Trophoblast cell (in vitro differentiated cells and primary cell): ENCODE data around the gene SLC51B.
A peak's percentile ranks its signal among the peaks of the same experiment; 100 is the strongest.
"Not testable (repeated sequence)": the region's sequence is repeated elsewhere in the genome, so short reads cannot be mapped to it uniquely, and the experiment has no call there.

ENCODE experiments used
- DNase-seq, 2 donors: peaks; one replicate each; pipeline ENCODE4 v3.0.0-alpha.2; 2016
- H2AFZ ChIP-seq: 2 replicates; pipeline ENCODE4 v1.6.1; 2013; ENCODE audit warnings: low read length, moderate library complexity, mild to moderate bottlenecking; ENCODE audit not compliant: insufficient read depth, poor library complexity
- H2AK5ac ChIP-seq: 2 replicates; pipeline ENCODE4 v1.6.1; 2013; ENCODE audit warnings: mild to moderate bottlenecking, low read length
- H2BK120ac ChIP-seq: 2 replicates; pipeline ENCODE4 v1.6.1; 2013; ENCODE audit warnings: low read length, mild to moderate bottlenecking, moderate library complexity; ENCODE audit not compliant: insufficient read depth, poor library complexity
- H2BK12ac ChIP-seq: 2 replicates; pipeline ENCODE4 v1.6.1; 2013; ENCODE audit warnings: mild to moderate bottlenecking, low read length, moderate library complexity
- H2BK5ac ChIP-seq: 2 replicates; pipeline ENCODE4 v1.6.1; 2013; ENCODE audit warnings: low read length, low read depth, moderate library complexity, mild to moderate bottlenecking; ENCODE audit not compliant: poor library complexity
- H3K14ac ChIP-seq: 2 replicates; pipeline ENCODE4 v1.6.1; 2013; ENCODE audit warnings: mild to moderate bottlenecking, low read length
- H3K18ac ChIP-seq: 2 replicates; pipeline ENCODE4 v1.6.1; 2013; ENCODE audit warnings: mild to moderate bottlenecking, low read length
- H3K23ac ChIP-seq: 2 replicates; pipeline ENCODE4 v1.6.1; 2013; ENCODE audit warnings: low read length
- H3K27ac ChIP-seq: 2 replicates; pipeline ENCODE4 v1.5.1; 2013; ENCODE audit warnings: low read depth, mild to moderate bottlenecking, inconsistent platforms, low read length, moderate library complexity
- H3K27me3 ChIP-seq: 2 replicates; pipeline ENCODE4 v1.6.1; 2013; ENCODE audit warnings: inconsistent platforms, mild to moderate bottlenecking, low read length, moderate library complexity; ENCODE audit not compliant: insufficient read depth
- H3K36me3 ChIP-seq, 2 experiments: 1 replicate in 1 of 2; 2 replicates in 1 of 2; pipeline ENCODE4 v1.6.1; 2013; ENCODE audit warnings: low read length in 2 of 2, mild to moderate bottlenecking in 2 of 2, moderate library complexity in 1 of 2; ENCODE audit not compliant: insufficient read depth in 2 of 2, control insufficient read depth in 1 of 2
- H3K4ac ChIP-seq: 2 replicates; pipeline ENCODE4 v1.6.1; 2013; ENCODE audit warnings: low read depth, mild to moderate bottlenecking, low read length, moderate library complexity
- H3K4me1 ChIP-seq, 2 experiments: 1 replicate in 1 of 2; 2 replicates in 1 of 2; pipeline ENCODE4 v1.6.1; 2013; ENCODE audit warnings: low read length in 2 of 2, mild to moderate bottlenecking in 2 of 2, moderate library complexity in 1 of 2; ENCODE audit not compliant: insufficient read depth in 2 of 2, control insufficient read depth in 1 of 2
- H3K4me2 ChIP-seq: 2 replicates; pipeline ENCODE4 v1.6.1; 2013; ENCODE audit warnings: inconsistent platforms, mild to moderate bottlenecking, low read length, moderate library complexity
- H3K4me3 ChIP-seq: 2 replicates; pipeline ENCODE4 v1.5.1; 2013; ENCODE audit warnings: mild to moderate bottlenecking, low read depth, low read length, inconsistent platforms
- H3K79me1 ChIP-seq: one replicate; pipeline ENCODE4 v1.6.1; 2013; ENCODE audit warnings: low read length
- H3K79me2 ChIP-seq: 2 replicates; pipeline ENCODE4 v1.6.1; 2013; ENCODE audit warnings: low read length, mild to moderate bottlenecking; ENCODE audit not compliant: control insufficient read depth, insufficient read depth, poor library complexity
- H3K9ac ChIP-seq: 2 replicates; pipeline ENCODE4 v1.6.1; 2013; ENCODE audit warnings: mild to moderate bottlenecking, low read length
- H3K9me3 ChIP-seq: 2 replicates; pipeline ENCODE4 v1.6.1; 2013; ENCODE audit warnings: low read depth, mild to moderate bottlenecking, control low read depth, inconsistent platforms, low read length; ENCODE audit not compliant: insufficient read depth
- H4K12ac ChIP-seq: 2 replicates; pipeline ENCODE4 v1.6.1; 2013; ENCODE audit warnings: low read depth, mild to moderate bottlenecking, low read length, moderate library complexity
- H4K8ac ChIP-seq: 2 replicates; pipeline ENCODE4 v1.6.1; 2013; ENCODE audit warnings: low read depth, mild to moderate bottlenecking, low read length, moderate library complexity
- H4K91ac ChIP-seq: one replicate; pipeline ENCODE4 v1.6.1; 2013; ENCODE audit warnings: low read depth, mild to moderate bottlenecking, low read length, moderate library complexity
- WGBS: extraction: QIAGEN DNeasy Blood & Tissue Kit; methylation state at CpG from one replicate; pipeline ENCODE4 v1.1.7; 2013; ENCODE audit warnings: missing lambda C conversion rate; ENCODE audit not compliant: insufficient read length, insufficient coverage; ENCODE audit errors: extremely low coverage; 5-methylcytosine and 5-hydroxymethylcytosine counted together

Gene SLC51B

DNA sequence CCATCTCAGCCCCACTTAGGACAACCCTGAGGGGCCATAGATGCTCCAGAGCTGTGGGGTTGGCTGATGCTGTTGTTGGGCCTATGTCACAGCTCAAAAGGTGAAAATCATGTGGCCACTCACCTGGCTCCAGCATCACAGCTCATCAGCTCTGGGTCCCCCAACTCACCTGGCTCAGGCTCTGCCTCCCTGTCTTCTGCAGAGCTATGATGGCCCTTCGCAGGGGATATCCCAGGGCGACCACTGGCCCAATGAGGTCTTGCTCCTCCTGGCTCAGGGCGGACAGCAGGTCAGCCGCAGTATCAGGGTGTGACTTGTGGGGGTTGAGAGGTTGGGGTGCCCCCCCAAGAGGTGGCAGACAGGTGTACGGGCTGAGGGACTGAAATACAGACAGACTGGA is 54.1 kb downstream of the SLC51B start:
- Histone ChIP-seq H3K9me3 (no peaks in the 10 kb centered on the region), H4K8ac (no peak overlapping the region), H4K91ac (no peak overlapping the region), H3K79me2 (no peaks in the 10 kb centered on the region), H3K4me3 (no peak overlapping the region), H2AK5ac (no peak overlapping the region), H2AFZ (no peak overlapping the region), H3K27ac (no peak overlapping the region), H3K27me3 (peaks cover 4% of the 10 kb centered on the region), H3K36me3 (peaks cover 12 to 14% of the 10 kb centered on the region in 2 experiments), H3K4me1 (peaks cover 3 to 5% of the 10 kb centered on the region in 2 experiments), H3K18ac (no peak overlapping the region), H3K9ac (no peak overlapping the region), H3K14ac (no peak overlapping the region), H3K79me1 (no peaks in the 10 kb centered on the region), H2BK5ac (no peak overlapping the region), H3K4me2 (no peak overlapping the region), H3K4ac (no peak overlapping the region), H3K23ac (no peak overlapping the region), H4K12ac (no peak overlapping the region), H2BK12ac (no peak overlapping the region), H2BK120ac (no peak overlapping the region)
- no CpG with 5 or more reads among the region's 5 CpGs for WGBS
- no peak for DNase-seq

DNA sequence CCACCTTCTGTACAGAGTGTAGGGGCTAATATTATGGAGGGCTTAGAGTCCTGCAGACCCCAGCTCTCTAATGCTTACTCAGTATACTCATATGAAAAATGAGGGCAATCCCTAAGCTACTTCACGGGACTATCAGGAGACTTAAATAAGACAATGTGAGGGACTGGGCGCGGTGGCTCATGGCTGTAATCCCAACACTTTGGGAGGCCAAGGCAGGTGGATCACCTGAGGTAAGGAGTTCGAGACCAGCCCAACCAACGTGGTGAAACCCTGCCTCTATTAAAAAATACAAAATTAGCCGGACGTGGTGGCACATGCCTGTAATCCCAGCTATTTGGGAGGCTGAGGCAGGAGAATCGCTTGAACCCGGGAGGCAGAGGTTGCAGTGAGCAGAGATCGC is 54.6 kb downstream of the SLC51B start:
- not testable (repeated sequence) for H4K91ac ChIP-seq, H4K12ac ChIP-seq, DNase-seq, H3K4ac ChIP-seq, H3K27me3 ChIP-seq, H2BK5ac ChIP-seq, H3K4me3 ChIP-seq, H3K4me2 ChIP-seq, H3K9me3 ChIP-seq, H2AK5ac ChIP-seq, H3K23ac ChIP-seq, H3K27ac ChIP-seq, H2AFZ ChIP-seq, H2BK120ac ChIP-seq, H4K8ac ChIP-seq, H3K79me2 ChIP-seq, H3K18ac ChIP-seq, H3K14ac ChIP-seq, H2BK12ac ChIP-seq, H3K9ac ChIP-seq, H3K79me1 ChIP-seq, H3K4me1 ChIP-seq
- no CpG with 5 or more reads among the region's 10 CpGs for WGBS
- H3K36me3 ChIP-seq: peaks cover 12 to 14% of the 10 kb centered on the region in 2 experiments

DNA sequence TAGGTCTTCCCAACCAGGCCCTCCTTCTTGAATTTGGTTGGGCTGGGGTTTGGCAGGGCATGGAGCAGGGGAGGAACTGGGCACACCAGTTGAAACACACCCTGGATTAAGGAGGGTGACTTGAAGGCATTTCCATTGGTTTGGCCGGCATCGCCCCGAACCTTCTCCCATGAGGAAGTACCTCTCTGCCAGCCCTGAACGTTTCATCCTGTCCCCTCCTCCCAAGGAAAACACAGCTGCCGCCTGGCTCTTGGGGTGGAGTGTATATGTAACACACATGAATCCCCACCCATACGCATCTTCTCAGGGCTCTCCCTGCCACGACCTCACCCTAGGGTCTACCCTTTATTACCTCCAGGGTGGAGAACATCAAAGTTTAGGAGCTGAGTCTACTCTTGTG is 55.3 kb downstream of the SLC51B start:
- peaks cover 3 to 5% of the 10 kb centered on the region in 2 experiments for H3K4me1 ChIP-seq
- no peak for DNase-seq
- H3K9ac ChIP-seq: no peak overlapping the region
- no peak overlapping the region for H2BK12ac ChIP-seq
- no peak overlapping the region for H3K4me3 ChIP-seq
- H3K14ac ChIP-seq: no peak overlapping the region
- no peak overlapping the region for H2BK5ac ChIP-seq
- H3K79me2 ChIP-seq: no peaks in the 10 kb centered on the region
- no peak overlapping the region for H2BK120ac ChIP-seq
- no peak overlapping the region for H3K4me2 ChIP-seq
- no CpG with 5 or more reads among the region's 7 CpGs for WGBS
- no peak overlapping the region for H4K12ac ChIP-seq
- H2AFZ ChIP-seq: no peak overlapping the region
- H3K9me3 ChIP-seq: no peaks in the 10 kb centered on the region
- no peak overlapping the region for H2AK5ac ChIP-seq
- peaks cover 4% of the 10 kb centered on the region for H3K27me3 ChIP-seq
- H3K79me1 ChIP-seq: no peaks in the 10 kb centered on the region
- H3K23ac ChIP-seq: no peak overlapping the region
- H3K36me3 ChIP-seq: peaks cover 12 to 14% of the 10 kb centered on the region in 2 experiments
- no peak overlapping the region for H4K91ac ChIP-seq
- H4K8ac ChIP-seq: no peak overlapping the region
- no peak overlapping the region for H3K4ac ChIP-seq
- no peak overlapping the region for H3K27ac ChIP-seq
- no peak overlapping the region for H3K18ac ChIP-seq

DNA sequence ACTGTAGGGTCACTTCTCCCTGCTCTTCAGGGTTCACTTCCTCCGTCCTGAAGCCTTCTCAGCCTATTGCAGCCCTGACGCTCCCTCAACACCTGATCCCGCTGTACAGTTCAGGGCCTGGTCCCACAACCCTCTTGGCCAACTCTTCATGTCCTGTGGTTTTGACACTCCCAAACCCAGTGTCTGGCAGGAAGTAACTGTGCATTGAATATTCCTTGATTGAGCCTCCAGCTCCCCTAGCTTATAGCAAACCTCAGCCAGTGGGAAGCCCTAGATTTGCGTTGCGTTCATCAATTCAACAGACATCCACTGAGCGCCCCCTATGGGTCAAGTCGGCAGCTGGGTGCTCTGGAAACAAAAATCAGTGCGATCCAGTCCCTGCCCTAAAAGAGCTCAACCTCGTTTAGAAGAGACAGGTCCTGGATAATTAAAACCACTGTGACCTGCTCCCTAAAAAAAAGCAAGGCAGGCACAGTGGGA is 56.3 kb downstream of the SLC51B start:
- no peak overlapping the region for H3K4ac ChIP-seq
- H3K9me3 ChIP-seq: no peaks in the 10 kb centered on the region
- H4K91ac ChIP-seq: no peak overlapping the region
- H3K23ac ChIP-seq: no peak overlapping the region
- no peak overlapping the region for H4K8ac ChIP-seq
- no peak overlapping the region for H2BK5ac ChIP-seq
- H3K4me1 ChIP-seq: peaks cover 3 to 5% of the 10 kb centered on the region in 2 experiments
- no peaks in the 10 kb centered on the region for H3K79me2 ChIP-seq
- no peak overlapping the region for H2BK12ac ChIP-seq
- H3K79me1 ChIP-seq: no peaks in the 10 kb centered on the region
- H3K27ac ChIP-seq: no peak overlapping the region
- H3K14ac ChIP-seq: no peak overlapping the region
- peak overlapping the region; percentile 28 for H3K9ac ChIP-seq
- no peak overlapping the region for H2AK5ac ChIP-seq
- peaks cover 14 to 15% of the 10 kb centered on the region in 2 experiments for H3K36me3 ChIP-seq
- peaks cover 4% of the 10 kb centered on the region for H3K27me3 ChIP-seq
- no peak overlapping the region for H2AFZ ChIP-seq
- no peak overlapping the region for H3K18ac ChIP-seq
- H4K12ac ChIP-seq: no peak overlapping the region
- peak overlapping the region; percentile 5 for H3K4me3 ChIP-seq
- no CpG with 5 or more reads among the region's 9 CpGs for WGBS
- H2BK120ac ChIP-seq: no peak overlapping the region
- peak overlapping the region; percentile 44 for H3K4me2 ChIP-seq
- peak; percentile 53 to 79 for DNase-seq
